ENCODE data around the gene ULBP2.
"Not testable (repeated sequence)": the region's sequence is repeated elsewhere in the genome, so short reads cannot be mapped to it uniquely, and the experiment has no call there.

Gene ULBP2

GRCh38 chr6:149927025-149927424 is 14.8 kb upstream of the ULBP2 start:
- DNase-seq = not testable (repeated sequence)

GRCh38 chr6:149929422-149929821 is 12.4 kb upstream of the ULBP2 start:
- no peak for DNase-seq

- no peak for DNase-seq
Observed at GRCh38 chr6:149931501-149931900, 10.3 kb upstream of the ULBP2 start.

- no peak for DNase-seq
Observed at GRCh38 chr6:149933036-149933435, 8.8 kb upstream of the ULBP2 start.

GRCh38 chr6:149933461-149933860 is 8.4 kb upstream of the ULBP2 start:
- no peak for DNase-seq

- peak; percentile 79 for DNase-seq
Observed at GRCh38 chr6:149934249-149935156, 7.3 kb upstream of the ULBP2 start.

GRCh38 chr6:149935246-149935645 is 6.6 kb upstream of the ULBP2 start:
- no peak for DNase-seq

GRCh38 chr6:149935668-149936067 is 6.1 kb upstream of the ULBP2 start:
- DNase-seq = no peak

- no peak for DNase-seq
Observed at GRCh38 chr6:149936743-149937142, 5.1 kb upstream of the ULBP2 start.

- not testable (repeated sequence) for DNase-seq
Observed at GRCh38 chr6:149938013-149938570, 3.7 kb upstream of the ULBP2 start.

GRCh38 chr6:149938571-149939355 is 3.1 kb upstream of the ULBP2 start:
- DNase-seq = peak; percentile 43

GRCh38 chr6:149939356-149939648 is 2.5 kb upstream of the ULBP2 start:
- DNase-seq = no peak

GRCh38 chr6:149939909-149940671 is 1.7 kb upstream of the ULBP2 start:
- no peak for DNase-seq

GRCh38 chr6:149940672-149940982 is 1.2 kb upstream of the ULBP2 start:
- DNase-seq = no peak

- DNase-seq = no peak
Observed at GRCh38 chr6:149942461-149942829, 631 bp downstream of the ULBP2 start.

- not testable (repeated sequence) for DNase-seq
Observed at GRCh38 chr6:149943321-149943720, 1.5 kb downstream of the ULBP2 start.

GRCh38 chr6:149945276-149945675 is 3.5 kb downstream of the ULBP2 start:
- not testable (repeated sequence) for DNase-seq

- DNase-seq = not testable (repeated sequence)
Observed at GRCh38 chr6:149946631-149947030, 4.8 kb downstream of the ULBP2 start.

- not testable (repeated sequence) for DNase-seq
Observed at GRCh38 chr6:149947533-149947932, 5.7 kb downstream of the ULBP2 start.

- DNase-seq = no peak
Observed at GRCh38 chr6:149948011-149948410, 6.2 kb downstream of the ULBP2 start.

- DNase-seq = no peak
Observed at GRCh38 chr6:149948616-149949015, 6.8 kb downstream of the ULBP2 start.

GRCh38 chr6:149950423-149950822 is 8.6 kb downstream of the ULBP2 start:
- no peak for DNase-seq

GRCh38 chr6:149951096-149951495 is 9.3 kb downstream of the ULBP2 start:
- DNase-seq = no peak
